GM19035 (cell line): Measurements from ENCODE around the gene KRTAP5-7.
"Not testable (repeated sequence)": the region's sequence is repeated elsewhere in the genome, so short reads cannot be mapped to it uniquely, and the experiment has no call there.

Experiments
- ATAC-seq: cut with Tn5 transposase; IDR thresholded peaks from one replicate; pipeline ENCODE4 v1.9.1; 2021; ENCODE audit not compliant: unreplicated experiment

Gene KRTAP5-7

GRCh38 chr11:71556018-71556417 is 29.0 kb downstream of the KRTAP5-7 start:
- no peak for ATAC-seq

GRCh38 chr11:71557257-71557656 is 30.2 kb downstream of the KRTAP5-7 start:
- ATAC-seq: no peak

DNA sequence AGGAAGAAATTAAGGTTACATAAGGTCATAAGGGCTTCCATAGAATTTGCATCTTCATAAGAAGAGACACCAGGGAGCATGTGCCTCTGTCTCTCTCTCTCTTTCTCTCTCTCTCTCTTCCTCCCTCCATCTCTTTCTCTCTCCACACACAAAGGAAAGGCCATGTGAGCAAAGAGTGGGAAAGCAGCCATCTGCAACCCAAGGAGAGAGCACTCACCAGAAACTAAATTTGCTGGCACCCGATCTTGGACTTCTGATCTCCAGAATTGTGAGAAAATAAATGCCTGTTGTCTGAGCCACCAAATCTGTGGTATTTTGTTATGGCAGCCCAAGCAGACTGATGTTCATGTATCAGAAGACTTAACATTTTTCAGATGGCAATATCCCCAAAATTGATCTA is 31.9 kb downstream of the KRTAP5-7 start:
- ATAC-seq: no peak

DNA sequence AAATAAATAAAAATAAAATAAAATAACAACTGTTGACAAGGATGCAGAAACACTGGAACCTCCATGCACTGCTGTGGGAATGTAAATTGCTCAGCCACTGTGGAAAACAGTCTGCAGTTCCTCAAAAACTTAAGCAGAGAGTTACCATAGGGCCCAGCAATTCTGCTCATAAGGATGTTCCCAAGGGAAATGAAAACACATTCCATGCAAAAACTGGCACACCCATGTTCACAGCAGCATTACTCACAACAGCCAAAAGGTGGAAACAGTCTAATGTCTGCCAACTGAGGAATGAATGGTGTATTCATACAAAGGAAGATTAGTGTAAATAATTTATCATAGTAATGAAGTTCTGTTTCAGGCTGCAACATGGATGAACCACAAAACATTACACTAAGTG is 35.1 kb downstream of the KRTAP5-7 start:
- no peak for ATAC-seq

DNA sequence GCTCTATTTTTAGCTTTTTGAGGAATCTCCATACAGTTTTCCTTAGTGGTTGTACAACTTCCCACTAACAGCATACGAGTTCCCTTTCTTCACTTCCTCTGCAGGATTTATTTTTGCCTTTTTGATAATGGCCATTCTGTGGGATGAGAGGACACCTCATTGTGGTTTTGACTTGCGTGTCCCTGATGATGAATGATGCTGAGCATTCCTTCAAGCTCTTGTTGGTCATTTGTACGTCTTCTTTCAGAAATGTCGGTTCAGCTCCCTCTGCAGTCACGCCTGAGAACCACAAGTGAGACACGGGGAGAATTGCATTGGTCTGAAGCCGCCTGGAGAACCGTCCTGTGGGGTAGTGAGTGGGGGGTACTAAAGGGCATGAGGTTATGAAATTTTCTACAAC is 36.3 kb downstream of the KRTAP5-7 start:
- ATAC-seq: no peak

DNA sequence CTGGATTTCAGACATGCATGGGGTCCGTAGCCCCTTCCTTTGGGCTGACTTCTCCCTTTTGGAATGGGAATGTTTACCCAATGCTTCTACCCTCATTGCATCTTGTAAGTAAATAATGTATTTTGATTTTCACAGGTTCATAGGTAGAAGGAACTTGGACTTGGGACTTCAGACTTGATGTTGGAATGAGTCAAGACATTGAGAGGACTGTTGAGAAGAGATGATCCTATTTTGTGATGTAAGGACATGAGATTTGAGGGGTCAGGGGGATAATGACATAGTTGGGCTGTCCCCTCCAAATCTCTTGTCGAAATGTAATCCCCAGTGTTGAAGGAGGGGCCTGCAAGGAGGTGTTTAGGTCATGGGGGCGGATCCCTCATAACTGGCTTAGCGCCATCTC is 37.4 kb downstream of the KRTAP5-7 start:
- no peak for ATAC-seq

DNA sequence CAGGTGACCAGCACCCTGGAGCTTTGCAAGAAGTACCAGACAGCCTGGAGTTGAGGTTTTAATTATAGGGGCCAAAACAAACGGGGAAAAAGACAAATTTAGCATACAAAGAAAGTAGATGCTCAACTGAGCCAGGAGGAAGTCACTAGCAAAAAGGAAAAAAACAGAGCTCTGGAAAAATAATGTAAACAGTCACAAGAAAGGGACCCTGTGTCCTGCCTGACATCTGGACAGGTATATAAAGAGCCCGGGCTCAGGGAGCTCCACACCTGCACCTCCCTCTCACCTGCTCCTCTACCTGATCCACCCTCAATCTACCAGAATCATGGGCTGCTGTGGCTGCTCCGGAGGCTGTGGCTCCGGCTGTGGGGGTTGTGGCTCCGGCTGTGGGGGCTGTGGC is 38.2 kb downstream of the KRTAP5-7 start, which contains the start of gene KRTAP5-10:
Gene KRTAP5-10, plus strand, starts transcription at position 301 of the 400 bp plus-strand sequence. Its CDS starts 25 bp downstream, at position 326.
- ATAC-seq: no peak

DNA sequence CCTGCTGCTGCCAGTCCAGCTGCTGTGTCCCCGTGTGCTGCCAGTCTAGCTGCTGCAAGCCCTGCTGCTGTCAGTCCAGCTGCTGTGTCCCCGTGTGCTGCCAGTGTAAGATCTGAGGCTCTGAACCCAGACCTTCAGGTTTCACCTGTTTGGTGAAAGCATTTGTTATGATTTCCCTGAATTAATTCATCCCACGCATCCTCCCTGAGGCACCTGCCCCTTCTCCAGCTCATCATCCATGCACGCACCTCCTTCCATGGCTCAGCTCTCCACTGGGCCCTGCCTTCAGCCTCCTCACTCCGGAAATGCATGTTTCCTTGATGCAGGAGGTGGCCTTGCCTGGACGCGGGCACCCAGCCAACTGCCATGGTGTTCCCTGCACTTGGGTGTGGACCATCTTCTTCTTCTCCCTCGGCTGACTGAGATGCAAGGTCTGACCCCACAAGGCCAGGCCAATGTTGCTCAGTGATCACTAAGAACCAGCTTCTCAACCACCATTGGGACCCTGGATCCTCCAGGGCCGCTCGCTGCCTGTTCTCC is 39.1 kb downstream of the KRTAP5-7 start:
- ATAC-seq: no peak

- not testable (repeated sequence) for ATAC-seq
Measured at GRCh38 chr11:71566626-71567599, 39.8 kb downstream of the KRTAP5-7 start.

- ATAC-seq: not testable (repeated sequence)
Measured at GRCh38 chr11:71567633-71568032, 40.6 kb downstream of the KRTAP5-7 start.

GRCh38 chr11:71568704-71569349 is 41.8 kb downstream of the KRTAP5-7 start:
- no peak for ATAC-seq

GRCh38 chr11:71571101-71571850 is 44.2 kb downstream of the KRTAP5-7 start:
- not testable (repeated sequence) for ATAC-seq

DNA sequence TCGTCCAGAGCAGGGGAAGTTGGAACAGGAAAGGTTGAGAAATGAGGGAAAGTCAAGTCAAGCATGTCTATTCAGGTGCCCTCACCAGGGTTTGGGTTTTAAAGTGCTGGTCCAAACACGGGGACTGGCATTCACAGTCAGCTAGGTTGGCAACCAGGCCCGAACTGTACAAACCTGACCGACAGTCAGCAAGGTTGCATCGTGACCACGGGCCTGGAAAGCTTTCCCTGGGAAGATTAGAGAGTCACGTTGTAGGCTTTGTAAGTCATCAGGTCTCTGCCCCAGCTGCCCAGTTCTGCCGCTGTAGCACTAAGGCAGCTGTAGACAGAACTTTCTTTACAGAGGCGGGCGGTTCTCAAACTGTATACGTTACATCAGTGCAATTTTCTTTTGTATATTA is 45.7 kb downstream of the KRTAP5-7 start:
- ATAC-seq: no peak

GRCh38 chr11:71574418-71574817 is 47.4 kb downstream of the KRTAP5-7 start:
- no peak for ATAC-seq

- ATAC-seq: no peak
Measured at GRCh38 chr11:71575723-71576424, 48.8 kb downstream of the KRTAP5-7 start.

- ATAC-seq: not testable (repeated sequence)
Measured at GRCh38 chr11:71576688-71577465, 49.8 kb downstream of the KRTAP5-7 start.

- ATAC-seq: no peak
Measured at GRCh38 chr11:71577469-71578004, 50.5 kb downstream of the KRTAP5-7 start.
